Activated CD4-positive, alpha-beta memory T cell treated with anti-CD3 and anti-CD28 coated beads for 36 hours (primary cell): ENCODE data around the gene KMT5C. TPM values are rescaled to one million over a fixed set of nuclear protein-coding genes. Genes with fewer than 3 reads are reported as not detected.

Experiments
- total RNA-seq, 2 experiments: library from RNA; stranded (reverse); gene quantifications; one replicate each; pipeline ENCODE4 v1.2.3, GENCODE V29; 2021

The KMT5C gene
- total RNA-seq, 2 experiments from 2014 or later: 34.2 to 35.2 TPM

Other genes starting within 250 kb of the KMT5C start
- gene PPP1R12C, start 222.2 kb upstream of the KMT5C start, total RNA-seq: 10 to 100 TPM; 62.7 to 73.2 TPM
- not detected for gene TNNT1, start 190.7 kb upstream of the KMT5C start, total RNA-seq
- not detected for gene TNNI3, start 182.1 kb upstream of the KMT5C start, total RNA-seq
- gene DNAAF3, start 173.3 kb upstream of the KMT5C start, total RNA-seq: not detected
- under 1 TPM in 1 of 2 experiments, not detected in 1; 0.22 TPM for gene SYT5, start 159.6 kb upstream of the KMT5C start, total RNA-seq
- gene PTPRH, start 130.4 kb upstream of the KMT5C start, total RNA-seq: not detected
- gene TMEM86B, start 111.1 kb upstream of the KMT5C start, total RNA-seq: 1 to 10 TPM; 4.8 to 6.5 TPM
- 100 to 1,000 TPM; 180 to 200 TPM for gene PPP6R1, start 80.9 kb upstream of the KMT5C start, total RNA-seq
- 10 to 100 TPM; 45.0 to 45.4 TPM for gene HSPBP1, start 59.8 kb upstream of the KMT5C start, total RNA-seq
- 1 to 10 TPM; 3.3 to 5.6 TPM for gene BRSK1, start 55.9 kb upstream of the KMT5C start, total RNA-seq
- not detected for gene TMEM150B, start 14.5 kb upstream of the KMT5C start, total RNA-seq
- under 1 TPM; 0.15 to 0.81 TPM for gene COX6B2, start 14.8 kb downstream of the KMT5C start, total RNA-seq
- not detected for gene GARIN5B, start 23.4 kb downstream of the KMT5C start, total RNA-seq
- under 1 TPM; 0.17 to 0.39 TPM for gene IL11, start 30.6 kb downstream of the KMT5C start, total RNA-seq
- gene TMEM190, start 37.0 kb downstream of the KMT5C start, total RNA-seq: not detected
- gene TMEM238, start 44.4 kb downstream of the KMT5C start, total RNA-seq: 1 to 10 TPM; 6.3 to 7.0 TPM
- 1,000 to 10,000 TPM; 2,630 to 2,642 TPM for gene RPL28, start 46.1 kb downstream of the KMT5C start, total RNA-seq
- 100 to 1,000 TPM; 267 to 275 TPM for gene UBE2S, start 67.9 kb downstream of the KMT5C start, total RNA-seq
- not detected for gene SHISA7, start 103.4 kb downstream of the KMT5C start, total RNA-seq
- 10 to 100 TPM; 24.6 to 24.7 TPM for gene ISOC2, start 121.8 kb downstream of the KMT5C start, total RNA-seq
- not detected for gene C19orf85, start 124.9 kb downstream of the KMT5C start, total RNA-seq
- gene ZNF628, start 136.7 kb downstream of the KMT5C start, total RNA-seq: 1 to 10 TPM; 5.8 to 6.9 TPM
- gene NAT14, start 145.3 kb downstream of the KMT5C start, total RNA-seq: 10 to 100 TPM in 1 of 2 experiments, 1 to 10 TPM in 1; 8.5 to 12.9 TPM
- gene SSC5D, start 148.6 kb downstream of the KMT5C start, total RNA-seq: under 1 TPM in 1 of 2 experiments, not detected in 1; 0.33 TPM
- gene SBK2, start 197.3 kb downstream of the KMT5C start, total RNA-seq: not detected
- not detected for gene SBK3, start 205.7 kb downstream of the KMT5C start, total RNA-seq
- 1 to 10 TPM; 6.6 to 6.7 TPM for gene ZNF579, start 241.0 kb downstream of the KMT5C start, total RNA-seq